NCI-H1694 (cell line): Measurements from ENCODE around the gene ACOX1.

ENCODE experiments used
- DNase-seq: peaks from one replicate; lab custom pipeline; 2025; lab: John Stamatoyannopoulos, UW

The ACOX1 gene

GRCh38 chr17:75978938-75979704 is at the start of gene ACOX1, which contains the start of gene TEN1:
ACOX1 (minus strand) TSS chr17:75979166; CDS start chr17:75979073, 93 bp downstream.
TEN1 (plus strand) TSS chr17:75979240; CDS start chr17:75986193, 6,953 bp downstream.
- DNase-seq = peak; percentile 98

- DNase-seq = no peak
Measured at GRCh38 chr17:76027159-76027839, 48.3 kb upstream of the ACOX1 start, which contains the start of gene EVPL. EVPL (minus strand) TSS chr17:76027306; CDS start chr17:76027198, 108 bp downstream.

- DNase-seq = no peak
Measured at GRCh38 chr17:76026714-76027158, 47.8 kb upstream of the ACOX1 start.

GRCh38 chr17:76025294-76025693 is 46.3 kb upstream of the ACOX1 start:
- no peak for DNase-seq

GRCh38 chr17:76024353-76024752 is 45.4 kb upstream of the ACOX1 start:
- DNase-seq = no peak

- DNase-seq = no peak
Measured at GRCh38 chr17:76023900-76024237, 44.9 kb upstream of the ACOX1 start.

GRCh38 chr17:76022973-76023899 is 44.3 kb upstream of the ACOX1 start:
- no peak for DNase-seq

- no peak for DNase-seq
Measured at GRCh38 chr17:76022285-76022684, 43.3 kb upstream of the ACOX1 start.

GRCh38 chr17:76019833-76020467 is 41.0 kb upstream of the ACOX1 start:
- DNase-seq = no peak

GRCh38 chr17:76018801-76019200 is 39.8 kb upstream of the ACOX1 start:
- no peak for DNase-seq

- DNase-seq = no peak
Measured at GRCh38 chr17:76018340-76018680, 39.3 kb upstream of the ACOX1 start.

- DNase-seq = no peak
Measured at GRCh38 chr17:76017481-76018339, 38.7 kb upstream of the ACOX1 start.

- no peak for DNase-seq
Measured at GRCh38 chr17:76014925-76015261, 35.9 kb upstream of the ACOX1 start.

GRCh38 chr17:76014100-76014924 is 35.3 kb upstream of the ACOX1 start:
- DNase-seq = peak; percentile 63

- no peak for DNase-seq
Measured at GRCh38 chr17:76013377-76013932, 34.5 kb upstream of the ACOX1 start.

GRCh38 chr17:76011951-76012350 is 33.0 kb upstream of the ACOX1 start:
- no peak for DNase-seq

GRCh38 chr17:76009969-76010661 is 31.1 kb upstream of the ACOX1 start:
- no peak for DNase-seq

- DNase-seq = no peak
Measured at GRCh38 chr17:76009447-76009846, 30.5 kb upstream of the ACOX1 start.
